ENCODE data around the gene TRIM63. TPM values are rescaled to one million over a fixed set of nuclear protein-coding genes. Genes with fewer than 3 reads are reported as not detected.

Gene TRIM63
- polyA plus RNA-seq, 3 donors = 0.09 TPM; not detected in 2

GRCh38 chr1:26075421-26076144 is 8.2 kb upstream of the TRIM63 start:
- Histone ChIP-seq H4K20me1 (ENCODE audit: insufficient read depth, low read length) (no peaks in the 10 kb centered on the region), H3K27me3 (ENCODE audit: control insufficient read depth in 2 of 2, insufficient read depth in 2 of 2, low read length in 2 of 2) (no peaks in the 10 kb centered on the region), H2AFZ (ENCODE audit: insufficient read depth, low read depth, low read length, poor library complexity, severe bottlenecking) (no peak overlapping the region), H3K36me3 (replicated peaks in 1 of 2; ENCODE audit: control insufficient read depth in 1 of 2, insufficient read depth in 2 of 2, low read length in 2 of 2) (no peaks in the 10 kb centered on the region), H3K27ac (ENCODE audit: low read depth in 1 of 2, low read length in 2 of 2) (no peak overlapping the region), H3K9ac (ENCODE audit: insufficient read depth, low read length, poor library complexity, severe bottlenecking) (no peak overlapping the region), H3K79me2 (ENCODE audit: insufficient read depth, low read length) (no peaks in the 10 kb centered on the region), H3K4me3 (replicated peaks in 1 of 3; ENCODE audit: low read depth in 2 of 3, low read length in 3 of 3) (no peak overlapping the region), H3K9me3 (replicated peaks in 1 of 2; ENCODE audit: control insufficient read depth in 1 of 2, insufficient read depth in 1 of 2, low read length in 2 of 2) (no peaks in the 10 kb centered on the region), H3K4me1 (ENCODE audit: control insufficient read depth in 1 of 2, insufficient read depth in 2 of 2, low read length in 2 of 2) (no peaks in the 10 kb centered on the region), H3K4me2 (replicated peaks; ENCODE audit: extremely low read depth, low read length, poor library complexity, severe bottlenecking) (no peak overlapping the region)
- Mint-ChIP-seq H3K27ac (no peak overlapping the region), H3K36me3 (no peaks in the 10 kb centered on the region), H3K4me3 (no peak overlapping the region), H3K4me1 (no peaks in the 10 kb centered on the region), H3K27me3 (ENCODE audit: low read depth in 3 of 3) (peaks cover 14 to 41% (median 18%) of the 10 kb centered on the region in 3 donors), H3K9me3 (peaks cover 0 to 3% (median 0%) of the 10 kb centered on the region in 7 donors)
- intact Hi-C loops (cut with micrococcal nuclease) = no loop called here
- no peak for DNase-seq
- TF ChIP-seq CTCF (IDR thresholded peaks at IDR 0.05) = no peak
- WGBS (ENCODE audit: insufficient coverage) = no CpG with 5 or more reads among the region's 3 CpGs

DNA sequence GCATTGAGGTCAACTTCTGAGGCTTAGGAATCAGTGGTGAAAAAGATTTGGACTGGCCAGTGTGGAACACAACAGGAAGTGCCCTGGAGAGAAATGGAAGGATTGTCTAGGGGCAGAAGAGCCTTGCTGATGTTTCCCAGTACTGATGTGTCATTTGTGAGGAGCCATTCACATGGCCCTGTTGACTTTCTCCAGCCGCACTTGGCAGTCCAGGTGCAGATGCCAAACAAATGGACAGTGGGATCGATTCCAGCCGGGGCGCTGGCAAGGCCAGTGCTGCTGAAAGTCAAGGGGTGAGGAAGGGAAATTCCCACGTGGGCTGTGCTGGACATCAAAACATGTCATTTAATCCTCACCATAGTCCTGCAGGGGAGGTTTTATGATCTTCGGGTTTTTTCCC is 4.9 kb upstream of the TRIM63 start:
- H3K36me3 Mint-ChIP-seq = no peaks in the 10 kb centered on the region

More for the DNA sequence above, 4.9 kb upstream of the TRIM63 start:
- no peak overlapping the region for H3K27ac Mint-ChIP-seq
- no peaks in the 10 kb centered on the region for H3K4me1 Mint-ChIP-seq
- H3K4me2 ChIP-seq (replicated peaks; ENCODE audit: extremely low read depth, low read length, poor library complexity, severe bottlenecking) = no peak overlapping the region
- H3K27me3 Mint-ChIP-seq (ENCODE audit: low read depth in 3 of 3) = peaks cover 14 to 39% (median 23%) of the 10 kb centered on the region in 3 donors
- DNase-seq = no peak
- H3K4me1 ChIP-seq (ENCODE audit: control insufficient read depth in 1 of 2, insufficient read depth in 2 of 2, low read length in 2 of 2) = no peaks in the 10 kb centered on the region
- no peak overlapping the region for H3K4me3 ChIP-seq (replicated peaks in 1 of 3; ENCODE audit: low read depth in 2 of 3, low read length in 3 of 3)
- no peak overlapping the region for H3K4me3 Mint-ChIP-seq
- H3K79me2 ChIP-seq (ENCODE audit: insufficient read depth, low read length) = no peaks in the 10 kb centered on the region
- no peaks in the 10 kb centered on the region for H3K9me3 ChIP-seq (replicated peaks in 1 of 2; ENCODE audit: control insufficient read depth in 1 of 2, insufficient read depth in 1 of 2, low read length in 2 of 2)
- H3K36me3 ChIP-seq (replicated peaks in 1 of 2; ENCODE audit: control insufficient read depth in 1 of 2, insufficient read depth in 2 of 2, low read length in 2 of 2) = no peaks in the 10 kb centered on the region
- no peak overlapping the region for H2AFZ ChIP-seq (ENCODE audit: insufficient read depth, low read depth, low read length, poor library complexity, severe bottlenecking)
- H3K27me3 ChIP-seq (ENCODE audit: control insufficient read depth in 2 of 2, insufficient read depth in 2 of 2, low read length in 2 of 2) = no peaks in the 10 kb centered on the region
- H3K9ac ChIP-seq (ENCODE audit: insufficient read depth, low read length, poor library complexity, severe bottlenecking) = no peak overlapping the region
- H3K9me3 Mint-ChIP-seq = peaks cover 0 to 3% (median 0%) of the 10 kb centered on the region in 7 donors
- no peak overlapping the region for H3K27ac ChIP-seq (ENCODE audit: low read depth in 1 of 2, low read length in 2 of 2)
- intact Hi-C loops (cut with micrococcal nuclease) = no loop called here
- TF ChIP-seq CTCF (IDR thresholded peaks at IDR 0.05) = no peak
- WGBS (ENCODE audit: insufficient coverage) = 86% methylated on average over 1 of the region's 6 CpGs
- no peaks in the 10 kb centered on the region for H4K20me1 ChIP-seq (ENCODE audit: insufficient read depth, low read length)
